A549 (cell line): ENCODE measurements around the gene SNAI1. TPM values are rescaled to one million over a fixed set of nuclear protein-coding genes. Genes with fewer than 3 reads are reported as not detected.

ENCODE experiments used
- ATAC-seq, 2 experiments: fragments of 200-7000 bp in 1 of 2; fragments of >200 bp in 1 of 2; cut with Nextera tagmentation in 1 of 2; cut with Tn5 transposase in 1 of 2; 3 replicates each; pipeline versions ENCODE4 v1.8.0 to v1.9.1; 2018 to 2020; ENCODE audit warnings: mild to moderate bottlenecking in 1 of 2, moderate library complexity in 1 of 2
- CTCF ChIA-PET: fragments of 300-600 bp; sonication (Branson Sonifier 250); formaldehyde crosslinking; extraction: SDS; loops from one replicate; lab custom pipeline; 2021; ENCODE audit warnings: antibody characterized with exemption, inconsistent platforms; lab: Yijun Ruan, JAX
- POLR2A ChIA-PET: fragments of 350-600 bp; formaldehyde crosslinking; extraction: SDS; loops from one replicate; lab custom pipeline; 2021; ENCODE audit warnings: antibody characterized with exemption, inconsistent platforms; lab: Yijun Ruan, JAX
- DNase-seq, 2 experiments: peaks; one replicate each; pipeline versions ENCODE4 v3.0.0 to v3.0.0-alpha.2; 2011 to 2016; ENCODE audit warnings: low read depth in 1 of 2, low spot score in 1 of 2
- FAIRE-seq: peaks from 2 replicates; lab custom pipeline; 2011; peaks lifted over from hg19 to GRCh38; lab: Jason Lieb, UNC
- H3K27ac ChIP-seq, 2 experiments: fragments of >200 bp; sonication (Bioruptor Twin); formaldehyde crosslinking; 3 replicates each; pipeline ENCODE4 v1.5.1; 2016 to 2017
- H3K4me1 ChIP-seq: fragments of >200 bp; sonication (Bioruptor Twin); formaldehyde crosslinking; 3 replicates; pipeline ENCODE4 v1.6.1; 2016
- H3K4me2 ChIP-seq: fragments of >200 bp; sonication (Bioruptor Twin); formaldehyde crosslinking; 3 replicates; pipeline ENCODE4 v1.6.1; 2016
- H3K4me3 ChIP-seq: fragments of >200 bp; sonication (Bioruptor Twin); formaldehyde crosslinking; 3 replicates; pipeline ENCODE4 v1.5.1; 2016
- H3K9me3 ChIP-seq: fragments of >200 bp; sonication (Bioruptor Twin); formaldehyde crosslinking; 3 replicates; pipeline ENCODE4 v1.6.1; 2016
- CBX8 ChIP-seq: fragments of 200-600 bp; sonication (generic); IDR thresholded peaks from 2 replicates; pipeline ENCODE4 v1.6.1; 2016
- CEBPB ChIP-seq, 2 experiments: fragments of >200 bp in 1 of 2; sonication (Bioruptor Twin) in 1 of 2; formaldehyde crosslinking in 1 of 2; IDR thresholded peaks; 2 replicates each; pipeline ENCODE4 v1.6.1; 2012 to 2016
- EHF ChIP-seq: fragments of 250-450 bp; sonication (Bioruptor Pico); IDR thresholded peaks from 2 replicates; pipeline ENCODE4 v1.5.0; 2020; ENCODE audit warnings: mild to moderate bottlenecking
- EP300 ChIP-seq, 2 experiments: fragments of >200 bp; sonication (Bioruptor Twin); formaldehyde crosslinking; IDR thresholded peaks; 2 replicates in 1 of 2; 3 replicates in 1 of 2; pipeline ENCODE4 v1.6.1; 2016 to 2017
- FOXS1 ChIP-seq: fragments of 250-450 bp; sonication (Bioruptor Pico); IDR thresholded peaks from 2 replicates; pipeline ENCODE4 v1.5.0; 2020; ENCODE audit warnings: mild to moderate bottlenecking, moderate library complexity
- HDAC2 ChIP-seq: fragments of 200-600 bp; sonication (generic); IDR thresholded peaks from 2 replicates; pipeline ENCODE4 v1.6.1; 2016
- HOXA7 ChIP-seq: fragments of 250-450 bp; sonication (Bioruptor Pico); IDR thresholded peaks from 2 replicates; pipeline ENCODE4 v1.5.0; 2020; ENCODE audit warnings: mild to moderate bottlenecking, moderate library complexity
- HOXB13 ChIP-seq: fragments of 250-450 bp; sonication (Bioruptor Pico); IDR thresholded peaks from 2 replicates; pipeline ENCODE4 v1.5.0; 2020; ENCODE audit warnings: low read depth, mild to moderate bottlenecking, moderate library complexity
- JUN ChIP-seq, 2 experiments: fragments of >200 bp; sonication (Bioruptor Twin); formaldehyde crosslinking; IDR thresholded peaks; 2 replicates in 1 of 2; 3 replicates in 1 of 2; pipeline ENCODE4 v1.6.1; 2016 to 2017
- KDM5A ChIP-seq: fragments of 200-600 bp; sonication (generic); IDR thresholded peaks from 2 replicates; pipeline ENCODE4 v1.6.1; 2016; ENCODE audit warnings: antibody characterized with exemption, mild to moderate bottlenecking
- NPAS2 ChIP-seq: fragments of 250-450 bp; sonication (Bioruptor Pico); IDR thresholded peaks from 2 replicates; pipeline ENCODE4 v1.8.0; 2022; ENCODE audit warnings: mild to moderate bottlenecking, moderate library complexity, borderline replicate concordance
- PHF8 ChIP-seq: fragments of 200-600 bp; sonication (generic); IDR thresholded peaks from 2 replicates; pipeline ENCODE4 v1.6.1; 2016; ENCODE audit warnings: low read depth, mild to moderate bottlenecking, antibody characterized with exemption, moderate library complexity, borderline replicate concordance
- POLR2A ChIP-seq: IDR thresholded peaks from 2 replicates; pipeline ENCODE4 v1.6.1; 2012; ENCODE audit warnings: mild to moderate bottlenecking, low read length
- POLR2AphosphoS2 ChIP-seq: conservative IDR thresholded peaks from 2 replicates; pipeline ENCODE4 v1.6.1; 2012; ENCODE audit warnings: low read length, improper control_type of control experiment, inconsistent platforms
- SREBF2 ChIP-seq: fragments of 450-650 bp; IDR thresholded peaks from 2 replicates; pipeline ENCODE4 v1.6.1; 2014; ENCODE audit warnings: mild to moderate bottlenecking, moderate library complexity
- TFCP2L1 ChIP-seq: fragments of 250-450 bp; sonication (Bioruptor Pico); IDR thresholded peaks from 2 replicates; pipeline ENCODE4 v1.5.0; 2021; ENCODE audit warnings: mild to moderate bottlenecking
- ZNF302 ChIP-seq: fragments of 250-450 bp; sonication (Bioruptor Pico); IDR thresholded peaks from 2 replicates; pipeline ENCODE4 v1.9.0; 2021; ENCODE audit warnings: inconsistent platforms, mild to moderate bottlenecking, moderate library complexity
- ZSCAN20 ChIP-seq: fragments of 250-450 bp; sonication (Bioruptor Pico); IDR thresholded peaks from 2 replicates; pipeline ENCODE4 v1.8.0; 2022; ENCODE audit warnings: mild to moderate bottlenecking, moderate library complexity
- WGBS: methylation state at CpG from one replicate; pipeline ENCODE4 v1.1.6; 2017; ENCODE audit errors: missing lambda C conversion rate; 5-methylcytosine and 5-hydroxymethylcytosine counted together
- polyA plus RNA-seq, 4 experiments: library from polyadenylated mRNA; depleted of rRNA in 3 of 4; stranded (reverse); fragments of >200 nt; fragmentation: RNase III in 1 of 4; extraction: RNeasy Plus Mini Kit Qiagen cat#74134 plus additional on column Dnase treatment in 1 of 4; gene quantifications; 2 replicates in 3 of 4; 3 replicates in 1 of 4; pipeline ENCODE4 v1.2.3, GENCODE V29; 2011 to 2017
- TF ChIP-seq, protein P1 (sequence below): fragments of >200 bp; sonication (Bioruptor Twin); formaldehyde crosslinking; IDR thresholded peaks from 2 replicates; pipeline ENCODE4 v1.6.1; 2016
- TF ChIP-seq, protein P2 (sequence below): IDR thresholded peaks from 2 replicates; pipeline ENCODE4 v1.6.1; 2012
- TF ChIP-seq, protein P3 (sequence below): fragments of >200 bp; sonication (Bioruptor Twin); formaldehyde crosslinking; IDR thresholded peaks from 3 replicates; pipeline ENCODE4 v1.6.1; 2016
- TF ChIP-seq, protein P4 (sequence below): IDR thresholded peaks from 2 replicates; pipeline ENCODE4 v1.6.1; 2012
- TF ChIP-seq, protein P5 (sequence below): fragments of 150-350 bp; IDR thresholded peaks from 2 replicates; pipeline ENCODE4 v1.6.1; 2014; ENCODE audit warnings: low read depth, mild to moderate bottlenecking, low read length

Gene SNAI1
- polyA plus RNA-seq, 2 of the 4 experiments (the other 2 are of a cell fraction) = 7.0 to 11.1 TPM

DNA sequence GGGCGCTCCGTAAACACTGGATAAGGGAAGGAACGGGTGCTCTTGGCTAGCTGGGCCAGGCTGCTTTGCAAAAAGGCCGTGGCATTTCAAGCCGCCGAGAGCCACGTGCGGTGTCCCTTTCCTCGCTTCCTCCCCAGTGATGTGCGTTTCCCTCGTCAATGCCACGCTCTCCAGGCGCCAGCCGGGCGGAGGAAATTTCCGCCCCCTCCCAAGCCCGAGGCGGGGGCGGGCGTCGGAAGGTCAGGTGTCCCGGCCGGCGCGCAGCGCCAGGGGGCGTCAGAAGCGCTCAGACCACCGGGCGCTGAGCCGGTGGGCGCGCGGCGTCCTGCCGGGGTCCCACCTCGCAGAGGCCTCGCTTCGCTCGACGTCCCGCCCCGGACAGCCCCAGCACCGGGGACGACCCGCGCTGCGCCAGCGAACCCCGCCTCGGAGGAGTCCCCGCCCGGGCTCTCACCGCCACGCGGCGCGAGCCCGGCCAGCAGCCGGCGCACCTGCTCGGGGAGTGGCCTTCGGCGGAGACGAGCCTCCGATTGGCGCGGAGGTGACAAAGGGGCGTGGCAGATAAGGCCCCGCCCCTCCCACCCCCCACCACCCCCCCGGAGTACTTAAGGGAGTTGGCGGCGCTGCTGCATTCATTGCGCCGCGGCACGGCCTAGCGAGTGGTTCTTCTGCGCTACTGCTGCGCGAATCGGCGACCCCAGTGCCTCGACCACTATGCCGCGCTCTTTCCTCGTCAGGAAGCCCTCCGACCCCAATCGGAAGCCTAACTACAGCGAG lies at the start of gene SNAI1 (continued):
- no peak for TF ChIP-seq NPAS2 (CRISPR knock-in tag)
- TF ChIP-seq TFCP2L1 = 0 out of 2 replicates have a peak, but pooled peaks have one; percentile 66
- TF ChIP-seq HOXB13 (CRISPR knock-in tag) = peak; percentile 62; the same call in 1 of the 2 replicates
- TF ChIP-seq HOXA7 (CRISPR knock-in tag) = 0 out of 2 replicates have a peak, but pooled peaks have one; percentile 57
- no peak for TF ChIP-seq SREBF2
- no peak for TF ChIP-seq ZSCAN20 (CRISPR knock-in tag)

DNA sequence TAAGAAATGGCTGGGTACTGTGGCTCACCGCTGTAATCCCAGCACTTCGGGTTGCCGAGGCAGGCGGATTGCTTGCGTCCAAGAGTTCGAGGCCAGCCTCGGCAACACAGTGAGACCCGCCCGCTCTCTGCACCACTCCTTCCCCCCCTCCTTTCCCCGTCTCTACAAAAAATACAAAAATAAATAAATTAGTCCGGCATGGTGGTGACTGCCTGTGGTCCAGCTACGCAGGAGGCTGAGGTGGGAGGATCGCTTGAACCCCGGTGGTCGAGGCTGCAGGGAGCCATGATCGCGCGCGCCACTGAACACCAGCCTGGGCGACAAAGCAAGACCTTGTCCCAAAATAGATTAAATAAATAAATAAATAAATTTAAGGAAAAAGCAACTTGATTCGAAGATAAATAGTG lies 47.0 kb upstream of the SNAI1 start:
- no peak for FAIRE-seq
- H3K4me1 ChIP-seq = peaks cover 20% of the 10 kb centered on the region
- no peak for DNase-seq
- no peaks in the 10 kb centered on the region for H3K9me3 ChIP-seq
- H3K4me2 ChIP-seq = peak overlapping the region; percentile 62
- WGBS = 13% methylated on average over 21 of the region's 21 CpGs
- peak overlapping the region; percentile 71 for H3K4me3 ChIP-seq
- ChIA-PET POLR2A (interaction anchor here (1.2 to 2.0 kb wide), 4 partner anchors 10 to 35 kb away, joined by 3 to 11 read pairs (median 6); partner anchors contain the start of gene SPATA2), CTCF (interaction anchor here (0.6 to 1.8 kb wide), 8 partner anchors 29 to 583 kb away, joined by 3 to 7 read pairs (median 4); no protein-coding TSS in a partner anchor)
- TF ChIP-seq CBX8 (no peak), HDAC2 (peak; percentile 62; the same call in 1 of the 2 replicates), ZNF302 (CRISPR knock-in tag) (no peak), EHF (CRISPR knock-in tag) (no peak), POLR2A (no peak)
- TF ChIP-seq, protein P1, sequence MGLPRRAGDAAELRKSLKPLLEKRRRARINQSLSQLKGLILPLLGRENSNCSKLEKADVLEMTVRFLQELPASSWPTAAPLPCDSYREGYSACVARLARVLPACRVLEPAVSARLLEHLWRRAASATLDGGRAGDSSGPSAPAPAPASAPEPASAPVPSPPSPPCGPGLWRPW = no peak
- TF ChIP-seq, all 56 proteins: peak for 1
- peak overlapping the region; percentile 79 to 95 for H3K27ac ChIP-seq
- peak; percentile 12 to 17; a peak in 4 of 6 replicates for ATAC-seq

DNA sequence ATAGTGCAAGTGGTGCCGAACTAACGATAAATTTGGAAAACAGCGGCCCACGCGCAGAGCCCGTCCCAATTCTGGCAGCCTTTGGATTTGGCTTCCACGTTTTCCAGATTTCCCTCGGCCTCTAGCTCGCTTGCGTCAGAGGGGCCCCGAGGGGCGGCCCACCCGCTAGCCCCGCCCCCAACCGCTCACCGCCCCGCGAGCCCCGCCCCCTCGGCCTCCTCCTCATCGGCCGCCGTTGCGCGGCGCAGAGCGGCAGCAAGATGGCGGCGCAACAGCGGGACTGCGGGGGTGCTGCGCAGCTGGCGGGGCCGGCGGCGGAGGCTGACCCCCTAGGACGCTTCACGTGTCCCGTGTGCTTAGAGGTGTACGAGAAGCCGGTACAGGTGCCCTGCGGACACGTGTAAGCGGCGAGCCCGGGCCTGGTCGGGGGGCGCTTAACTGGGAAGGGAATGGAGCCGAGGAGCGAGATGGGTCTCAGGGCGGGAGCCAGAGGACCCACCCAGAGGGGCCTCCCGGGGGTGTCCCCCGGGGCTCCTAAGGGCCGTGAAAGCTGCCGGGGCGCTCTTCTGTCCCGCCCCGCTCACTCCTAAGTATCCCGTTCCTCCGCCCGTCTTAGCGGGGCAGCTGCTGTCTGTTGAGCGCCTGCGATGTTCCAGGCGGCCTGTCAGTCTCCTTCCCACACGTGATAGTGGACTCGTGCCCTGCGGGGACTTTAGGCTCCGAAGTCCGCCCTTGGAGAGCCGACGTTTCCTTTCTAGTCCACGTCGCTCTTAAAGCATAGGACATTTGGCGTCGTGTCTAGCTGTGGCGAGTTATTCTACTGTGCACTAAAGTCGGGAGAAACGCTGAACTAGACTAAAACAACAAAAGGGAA lies 46.4 kb upstream of the SNAI1 start, which contains the start of gene RNF114:
Gene RNF114, plus strand, starts transcription at position 245 of the 874 bp plus-strand sequence. Its CDS starts 16 bp downstream, at position 261.
- Histone ChIP-seq H3K9me3 (no peaks in the 10 kb centered on the region), H3K4me3 (peak within 1 kb of the TSS; percentile 71), H3K4me2 (peak within 1 kb of the TSS; percentile 95), H3K27ac (peak within 1 kb of the TSS; percentile 79 to 95), H3K4me1 (peaks cover 20% of the 10 kb centered on the region)
- DNase-seq = peak; percentile 72 to 90
- ATAC-seq = peak; percentile 90 to 91
- ChIA-PET CTCF (interaction anchor here (0.6 to 2.4 kb wide), 7 partner anchors 10 to 583 kb away, joined by 3 to 9 read pairs (median 3); no protein-coding TSS in a partner anchor), POLR2A (interaction anchor here (1.2 to 2.0 kb wide), 4 partner anchors 9 to 34 kb away, joined by 3 to 11 read pairs (median 6); partner anchors contain the start of gene SPATA2)
- 1% methylated on average over 25 of the region's 79 CpGs for WGBS
- peak; percentile 91 for TF ChIP-seq KDM5A
- TF ChIP-seq CEBPB (IDR thresholded peaks at IDR 0.05) = peak; percentile 67 to 71
- TF ChIP-seq, protein P2, sequence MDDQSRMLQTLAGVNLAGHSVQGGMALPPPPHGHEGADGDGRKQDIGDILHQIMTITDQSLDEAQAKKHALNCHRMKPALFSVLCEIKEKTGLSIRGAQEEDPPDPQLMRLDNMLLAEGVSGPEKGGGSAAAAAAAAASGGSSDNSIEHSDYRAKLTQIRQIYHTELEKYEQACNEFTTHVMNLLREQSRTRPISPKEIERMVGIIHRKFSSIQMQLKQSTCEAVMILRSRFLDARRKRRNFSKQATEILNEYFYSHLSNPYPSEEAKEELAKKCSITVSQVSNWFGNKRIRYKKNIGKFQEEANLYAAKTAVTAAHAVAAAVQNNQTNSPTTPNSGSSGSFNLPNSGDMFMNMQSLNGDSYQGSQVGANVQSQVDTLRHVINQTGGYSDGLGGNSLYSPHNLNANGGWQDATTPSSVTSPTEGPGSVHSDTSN = peak; percentile 29; the same call in 1 of the 2 replicates
- TF ChIP-seq PHF8 = peak; percentile 93
- TF ChIP-seq, protein P3, sequence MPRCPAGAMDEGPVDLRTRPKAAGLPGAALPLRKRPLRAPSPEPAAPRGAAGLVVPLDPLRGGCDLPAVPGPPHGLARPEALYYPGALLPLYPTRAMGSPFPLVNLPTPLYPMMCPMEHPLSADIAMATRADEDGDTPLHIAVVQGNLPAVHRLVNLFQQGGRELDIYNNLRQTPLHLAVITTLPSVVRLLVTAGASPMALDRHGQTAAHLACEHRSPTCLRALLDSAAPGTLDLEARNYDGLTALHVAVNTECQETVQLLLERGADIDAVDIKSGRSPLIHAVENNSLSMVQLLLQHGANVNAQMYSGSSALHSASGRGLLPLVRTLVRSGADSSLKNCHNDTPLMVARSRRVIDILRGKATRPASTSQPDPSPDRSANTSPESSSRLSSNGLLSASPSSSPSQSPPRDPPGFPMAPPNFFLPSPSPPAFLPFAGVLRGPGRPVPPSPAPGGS = peak; percentile 78; the same call in 1 of the 3 replicates
- no peak for TF ChIP-seq FOXS1 (CRISPR knock-in tag)
- TF ChIP-seq, protein P4, sequence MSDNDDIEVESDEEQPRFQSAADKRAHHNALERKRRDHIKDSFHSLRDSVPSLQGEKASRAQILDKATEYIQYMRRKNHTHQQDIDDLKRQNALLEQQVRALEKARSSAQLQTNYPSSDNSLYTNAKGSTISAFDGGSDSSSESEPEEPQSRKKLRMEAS = peak; percentile 59
- no peak for TF ChIP-seq POLR2AphosphoS2
- TF ChIP-seq JUN (IDR thresholded peaks at IDR 0.05) = peak in 1 of 2 experiments; percentile 92; a peak in 3 of 5 replicates
- TF ChIP-seq SREBF2 = no peak
- TF ChIP-seq POLR2A = peak; percentile 92
- 0 out of 5 replicates have a peak, but pooled peaks of 1 of the 2 experiments have one; percentile 8 for TF ChIP-seq EP300 (IDR thresholded peaks at IDR 0.05)
- TF ChIP-seq, protein P5, sequence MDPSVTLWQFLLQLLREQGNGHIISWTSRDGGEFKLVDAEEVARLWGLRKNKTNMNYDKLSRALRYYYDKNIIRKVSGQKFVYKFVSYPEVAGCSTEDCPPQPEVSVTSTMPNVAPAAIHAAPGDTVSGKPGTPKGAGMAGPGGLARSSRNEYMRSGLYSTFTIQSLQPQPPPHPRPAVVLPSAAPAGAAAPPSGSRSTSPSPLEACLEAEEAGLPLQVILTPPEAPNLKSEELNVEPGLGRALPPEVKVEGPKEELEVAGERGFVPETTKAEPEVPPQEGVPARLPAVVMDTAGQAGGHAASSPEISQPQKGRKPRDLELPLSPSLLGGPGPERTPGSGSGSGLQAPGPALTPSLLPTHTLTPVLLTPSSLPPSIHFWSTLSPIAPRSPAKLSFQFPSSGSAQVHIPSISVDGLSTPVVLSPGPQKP = no peak
- FAIRE-seq = no peak
